Measurements from ENCODE around the gene TIMMDC1. TPM values are rescaled to one million over a fixed set of nuclear protein-coding genes. Genes with fewer than 3 reads are reported as not detected.

TIMMDC1 gene
- total and polyA plus RNA-seq, 2 experiments from 2014 or later = 54.3 to 160 TPM

GRCh38 chr3:119555309-119555735, 57.0 kb downstream of the TIMMDC1 start:
- Histone ChIP-seq H3K9me2 (ENCODE audit: insufficient read depth) (no peaks in the 10 kb centered on the region), H3K36me3 (ENCODE audit: low read depth) (no peaks in the 10 kb centered on the region), H3K79me2 (ENCODE audit: insufficient read depth) (no peaks in the 10 kb centered on the region), H3K4me1 (ENCODE audit: insufficient read depth) (no peaks in the 10 kb centered on the region), H3K9ac (no peak overlapping the region), H4K20me1 (ENCODE audit: insufficient read depth) (no peaks in the 10 kb centered on the region), H3K9me3 (ENCODE audit: low read depth) (no peaks in the 10 kb centered on the region), H3K4me3 (no peak overlapping the region), H2AFZ (no peak overlapping the region), H3F3A (ENCODE audit: insufficient read depth) (no peaks in the 10 kb centered on the region), H3K27ac (no peak overlapping the region), H3K27me3 (replicated peaks; ENCODE audit: insufficient read depth) (no peaks in the 10 kb centered on the region), H3K4me2 (ENCODE audit: unreplicated experiment) (no peak overlapping the region)
- WGBS, 2 experiments (ENCODE audit: low coverage in 1 of 2, low lambda C conversion rate in 2 of 2, missing lambda C conversion rate in 2 of 2) = 51 to 67% methylated on average over 4 of the region's 4 CpGs
- TF ChIP-seq EZH2 (IDR thresholded peaks at IDR 0.05; ENCODE audit: insufficient read depth, poor library complexity, severe bottlenecking) (no peak), EZH2phosphoT487 (IDR thresholded peaks at IDR 0.05; ENCODE audit: insufficient read depth, low read depth) (no peak)
- in situ Hi-C loops (cut with MboI) = no loop called here
- DNase-seq = no peak

- in situ Hi-C loops (cut with MboI) = no loop called here
- H3K27ac ChIP-seq = no peak overlapping the region
- H3F3A ChIP-seq (ENCODE audit: insufficient read depth) = no peaks in the 10 kb centered on the region
- no peak overlapping the region for H3K9ac ChIP-seq
- 72 to 77% methylated on average over 1 of the region's 1 CpG for WGBS, 2 experiments (ENCODE audit: low coverage in 1 of 2, low lambda C conversion rate in 2 of 2, missing lambda C conversion rate in 2 of 2)
- no peaks in the 10 kb centered on the region for H3K9me3 ChIP-seq (ENCODE audit: low read depth)
- TF ChIP-seq EZH2 (IDR thresholded peaks at IDR 0.05; ENCODE audit: insufficient read depth, poor library complexity, severe bottlenecking) (no peak), EZH2phosphoT487 (IDR thresholded peaks at IDR 0.05; ENCODE audit: insufficient read depth, low read depth) (no peak)
- no peak for DNase-seq
- no peaks in the 10 kb centered on the region for H3K79me2 ChIP-seq (ENCODE audit: insufficient read depth)
- H3K4me3 ChIP-seq = no peak overlapping the region
- no peaks in the 10 kb centered on the region for H3K4me1 ChIP-seq (ENCODE audit: insufficient read depth)
- no peaks in the 10 kb centered on the region for H4K20me1 ChIP-seq (ENCODE audit: insufficient read depth)
- H3K36me3 ChIP-seq (ENCODE audit: low read depth) = no peaks in the 10 kb centered on the region
- H3K9me2 ChIP-seq (ENCODE audit: insufficient read depth) = no peaks in the 10 kb centered on the region
- H3K4me2 ChIP-seq (ENCODE audit: unreplicated experiment) = no peak overlapping the region
- no peaks in the 10 kb centered on the region for H3K27me3 ChIP-seq (replicated peaks; ENCODE audit: insufficient read depth)
- H2AFZ ChIP-seq = no peak overlapping the region
Measured at GRCh38 chr3:119555929-119556328, 57.6 kb downstream of the TIMMDC1 start.

- Histone ChIP-seq H3F3A (ENCODE audit: insufficient read depth) (no peaks in the 10 kb centered on the region), H3K27ac (no peak overlapping the region), H3K9ac (no peak overlapping the region), H3K4me1 (ENCODE audit: insufficient read depth) (no peaks in the 10 kb centered on the region), H3K9me2 (ENCODE audit: insufficient read depth) (no peaks in the 10 kb centered on the region), H3K9me3 (ENCODE audit: low read depth) (no peaks in the 10 kb centered on the region), H3K36me3 (ENCODE audit: low read depth) (no peaks in the 10 kb centered on the region), H3K27me3 (replicated peaks; ENCODE audit: insufficient read depth) (no peaks in the 10 kb centered on the region), H2AFZ (no peak overlapping the region), H3K79me2 (ENCODE audit: insufficient read depth) (no peaks in the 10 kb centered on the region), H3K4me3 (no peak overlapping the region), H4K20me1 (ENCODE audit: insufficient read depth) (no peaks in the 10 kb centered on the region), H3K4me2 (ENCODE audit: unreplicated experiment) (no peak overlapping the region)
- in situ Hi-C loops (cut with MboI) = no loop called here
- 74 to 75% methylated on average over 7 of the region's 7 CpGs for WGBS, 2 experiments (ENCODE audit: low coverage in 1 of 2, low lambda C conversion rate in 2 of 2, missing lambda C conversion rate in 2 of 2)
- DNase-seq = no peak
- no peak for TF ChIP-seq EZH2 (IDR thresholded peaks at IDR 0.05; ENCODE audit: insufficient read depth, poor library complexity, severe bottlenecking)
- no peak for TF ChIP-seq EZH2phosphoT487 (IDR thresholded peaks at IDR 0.05; ENCODE audit: insufficient read depth, low read depth)
Measured at GRCh38 chr3:119557192-119557876, 59.0 kb downstream of the TIMMDC1 start.

- H3K9me3 ChIP-seq (ENCODE audit: low read depth) = no peaks in the 10 kb centered on the region
- H3K4me3 ChIP-seq = no peak overlapping the region
- no peaks in the 10 kb centered on the region for H3K4me1 ChIP-seq (ENCODE audit: insufficient read depth)
- no peaks in the 10 kb centered on the region for H3K9me2 ChIP-seq (ENCODE audit: insufficient read depth)
- no peaks in the 10 kb centered on the region for H3K79me2 ChIP-seq (ENCODE audit: insufficient read depth)
- H4K20me1 ChIP-seq (ENCODE audit: insufficient read depth) = no peaks in the 10 kb centered on the region
- H3K9ac ChIP-seq = no peak overlapping the region
- DNase-seq = no peak
- WGBS, 2 experiments (ENCODE audit: low coverage in 1 of 2, low lambda C conversion rate in 2 of 2, missing lambda C conversion rate in 2 of 2) = 56 to 57% methylated on average over 3 of the region's 3 CpGs
- no peaks in the 10 kb centered on the region for H3K27me3 ChIP-seq (replicated peaks; ENCODE audit: insufficient read depth)
- TF ChIP-seq EZH2phosphoT487 (IDR thresholded peaks at IDR 0.05; ENCODE audit: insufficient read depth, low read depth) (no peak), EZH2 (IDR thresholded peaks at IDR 0.05; ENCODE audit: insufficient read depth, poor library complexity, severe bottlenecking) (no peak)
- H3K4me2 ChIP-seq (ENCODE audit: unreplicated experiment) = no peak overlapping the region
- H2AFZ ChIP-seq = no peak overlapping the region
- in situ Hi-C loops (cut with MboI) = no loop called here
- no peaks in the 10 kb centered on the region for H3K36me3 ChIP-seq (ENCODE audit: low read depth)
- no peak overlapping the region for H3K27ac ChIP-seq
- H3F3A ChIP-seq (ENCODE audit: insufficient read depth) = no peaks in the 10 kb centered on the region
Measured at GRCh38 chr3:119557877-119558269, 59.5 kb downstream of the TIMMDC1 start.

Measured in GM23248 (cell line).